GM12874 (cell line): ENCODE results near the gene ACAA1.

ENCODE experiments used
- CTCF ChIP-seq: IDR thresholded peaks from 2 replicates; pipeline ENCODE4 v1.5.1; 2011; ENCODE audit warnings: low read depth, mild to moderate bottlenecking, control low read depth, low read length, moderate library complexity; ENCODE audit not compliant: insufficient read depth

ACAA1 gene

GRCh38 chr3:38158472-38158871, 21.5 kb upstream of the ACAA1 start:
- TF ChIP-seq CTCF, result no peak

- no peak for TF ChIP-seq CTCF
Measured at GRCh38 chr3:38157595-38157994, 20.7 kb upstream of the ACAA1 start.

- no peak for TF ChIP-seq CTCF
Measured at GRCh38 chr3:38157117-38157516, 20.2 kb upstream of the ACAA1 start.

- TF ChIP-seq CTCF, result no peak
Measured at GRCh38 chr3:38155825-38156224, 18.9 kb upstream of the ACAA1 start.

GRCh38 chr3:38154625-38155255, 17.8 kb upstream of the ACAA1 start:
- no peak for TF ChIP-seq CTCF

- no peak for TF ChIP-seq CTCF
Measured at GRCh38 chr3:38154033-38154494, 17.1 kb upstream of the ACAA1 start.

GRCh38 chr3:38153221-38153620, 16.3 kb upstream of the ACAA1 start:
- no peak for TF ChIP-seq CTCF
